Measurements from ENCODE around the gene KLF1.

The KLF1 gene

GRCh38 chr19:12890787-12891552 is 4.0 kb upstream of the KLF1 start, which contains the start of gene GCDH (continued):
- TF ChIP-seq, protein P1, sequence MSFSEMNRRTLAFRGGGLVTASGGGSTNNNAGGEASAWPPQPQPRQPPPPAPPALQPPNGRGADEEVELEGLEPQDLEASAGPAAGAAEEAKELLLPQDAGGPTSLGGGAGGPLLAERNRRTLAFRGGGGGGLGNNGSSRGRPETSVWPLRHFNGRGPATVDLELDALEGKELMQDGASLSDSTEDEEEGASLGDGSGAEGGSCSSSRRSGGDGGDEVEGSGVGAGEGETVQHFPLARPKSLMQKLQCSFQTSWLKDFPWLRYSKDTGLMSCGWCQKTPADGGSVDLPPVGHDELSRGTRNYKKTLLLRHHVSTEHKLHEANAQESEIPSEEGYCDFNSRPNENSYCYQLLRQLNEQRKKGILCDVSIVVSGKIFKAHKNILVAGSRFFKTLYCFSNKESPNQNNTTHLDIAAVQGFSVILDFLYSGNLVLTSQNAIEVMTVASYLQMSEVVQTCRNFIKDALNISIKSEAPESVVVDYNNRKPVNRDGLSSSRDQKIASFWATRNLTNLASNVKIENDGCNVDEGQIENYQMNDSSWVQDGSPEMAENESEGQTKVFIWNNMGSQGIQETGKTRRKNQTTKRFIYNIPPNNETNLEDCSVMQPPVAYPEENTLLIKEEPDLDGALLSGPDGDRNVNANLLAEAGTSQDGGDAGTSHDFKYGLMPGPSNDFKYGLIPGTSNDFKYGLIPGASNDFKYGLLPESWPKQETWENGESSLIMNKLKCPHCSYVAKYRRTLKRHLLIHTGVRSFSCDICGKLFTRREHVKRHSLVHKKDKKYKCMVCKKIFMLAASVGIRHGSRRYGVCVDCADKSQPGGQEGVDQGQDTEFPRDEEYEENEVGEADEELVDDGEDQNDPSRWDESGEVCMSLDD (tag by site-specific recombination; IDR thresholded peaks at IDR 0.05), result 0 out of 2 replicates have a peak, but pooled peaks have one; percentile 30
- TF ChIP-seq ZNF157 (tag by site-specific recombination; IDR thresholded peaks at IDR 0.05) (no peak), ZFP69B (tag by site-specific recombination; IDR thresholded peaks at IDR 0.05) (peak; percentile 100), ZNF133 (tag by site-specific recombination; IDR thresholded peaks at IDR 0.05) (no peak), ZNF140 (tag by site-specific recombination; IDR thresholded peaks at IDR 0.05) (no peak), ZNF555 (tag by site-specific recombination; conservative IDR thresholded peaks at IDR 0.05) (no peak), ZNF561 (tag by site-specific recombination; IDR thresholded peaks at IDR 0.05; ENCODE audit: borderline replicate concordance) (no peak), TRIM28 (IDR thresholded peaks at IDR 0.05; ENCODE audit: borderline replicate concordance, low read length) (no peak), KLF9 (tag by site-specific recombination; IDR thresholded peaks at IDR 0.05; ENCODE audit: low read depth) (peak; percentile 81; the same call in 1 of the 2 replicates), ZNF248 (tag by site-specific recombination; IDR thresholded peaks at IDR 0.05) (no peak), ZNF549 (tag by site-specific recombination; IDR thresholded peaks at IDR 0.05) (no peak), SP3 (tag by site-specific recombination; IDR thresholded peaks at IDR 0.05) (peak; percentile 96), ZSCAN30 (tag by site-specific recombination; IDR thresholded peaks at IDR 0.05) (no peak), ZNF692 (tag by site-specific recombination; IDR thresholded peaks at IDR 0.05) (peak; percentile 100), ZNF76 (tag by site-specific recombination; IDR thresholded peaks at IDR 0.05; ENCODE audit: borderline replicate concordance, low read depth) (no peak), TSHZ1 (tag by site-specific recombination; IDR thresholded peaks at IDR 0.05; ENCODE audit: borderline replicate concordance) (no peak), BCL11B (tag by site-specific recombination; IDR thresholded peaks at IDR 0.05; ENCODE audit: low read depth) (0 out of 2 replicates have a peak, but pooled peaks have one; percentile 49), ZNF558 (tag by site-specific recombination; IDR thresholded peaks at IDR 0.05) (no peak), MZF1 (tag by site-specific recombination; IDR thresholded peaks at IDR 0.05; ENCODE audit: borderline replicate concordance) (no peak), ZNF132 (tag by site-specific recombination; IDR thresholded peaks at IDR 0.05; ENCODE audit: borderline replicate concordance) (no peak), ZNF138 (tag by site-specific recombination; IDR thresholded peaks at IDR 0.05; ENCODE audit: borderline replicate concordance) (no peak)
- TF ChIP-seq, protein P2, sequence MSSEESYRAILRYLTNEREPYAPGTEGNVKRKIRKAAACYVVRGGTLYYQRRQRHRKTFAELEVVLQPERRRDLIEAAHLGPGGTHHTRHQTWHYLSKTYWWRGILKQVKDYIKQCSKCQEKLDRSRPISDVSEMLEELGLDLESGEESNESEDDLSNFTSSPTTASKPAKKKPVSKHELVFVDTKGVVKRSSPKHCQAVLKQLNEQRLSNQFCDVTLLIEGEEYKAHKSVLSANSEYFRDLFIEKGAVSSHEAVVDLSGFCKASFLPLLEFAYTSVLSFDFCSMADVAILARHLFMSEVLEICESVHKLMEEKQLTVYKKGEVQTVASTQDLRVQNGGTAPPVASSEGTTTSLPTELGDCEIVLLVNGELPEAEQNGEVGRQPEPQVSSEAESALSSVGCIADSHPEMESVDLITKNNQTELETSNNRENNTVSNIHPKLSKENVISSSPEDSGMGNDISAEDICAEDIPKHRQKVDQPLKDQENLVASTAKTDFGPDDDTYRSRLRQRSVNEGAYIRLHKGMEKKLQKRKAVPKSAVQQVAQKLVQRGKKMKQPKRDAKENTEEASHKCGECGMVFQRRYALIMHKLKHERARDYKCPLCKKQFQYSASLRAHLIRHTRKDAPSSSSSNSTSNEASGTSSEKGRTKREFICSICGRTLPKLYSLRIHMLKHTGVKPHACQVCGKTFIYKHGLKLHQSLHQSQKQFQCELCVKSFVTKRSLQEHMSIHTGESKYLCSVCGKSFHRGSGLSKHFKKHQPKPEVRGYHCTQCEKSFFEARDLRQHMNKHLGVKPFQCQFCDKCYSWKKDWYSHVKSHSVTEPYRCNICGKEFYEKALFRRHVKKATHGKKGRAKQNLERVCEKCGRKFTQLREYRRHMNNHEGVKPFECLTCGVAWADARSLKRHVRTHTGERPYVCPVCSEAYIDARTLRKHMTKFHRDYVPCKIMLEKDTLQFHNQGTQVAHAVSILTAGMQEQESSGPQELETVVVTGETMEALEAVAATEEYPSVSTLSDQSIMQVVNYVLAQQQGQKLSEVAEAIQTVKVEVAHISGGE (tag by site-specific recombination; conservative IDR thresholded peaks at IDR 0.05; ENCODE audit: low read depth), result no peak
- TF ChIP-seq, protein P3, sequence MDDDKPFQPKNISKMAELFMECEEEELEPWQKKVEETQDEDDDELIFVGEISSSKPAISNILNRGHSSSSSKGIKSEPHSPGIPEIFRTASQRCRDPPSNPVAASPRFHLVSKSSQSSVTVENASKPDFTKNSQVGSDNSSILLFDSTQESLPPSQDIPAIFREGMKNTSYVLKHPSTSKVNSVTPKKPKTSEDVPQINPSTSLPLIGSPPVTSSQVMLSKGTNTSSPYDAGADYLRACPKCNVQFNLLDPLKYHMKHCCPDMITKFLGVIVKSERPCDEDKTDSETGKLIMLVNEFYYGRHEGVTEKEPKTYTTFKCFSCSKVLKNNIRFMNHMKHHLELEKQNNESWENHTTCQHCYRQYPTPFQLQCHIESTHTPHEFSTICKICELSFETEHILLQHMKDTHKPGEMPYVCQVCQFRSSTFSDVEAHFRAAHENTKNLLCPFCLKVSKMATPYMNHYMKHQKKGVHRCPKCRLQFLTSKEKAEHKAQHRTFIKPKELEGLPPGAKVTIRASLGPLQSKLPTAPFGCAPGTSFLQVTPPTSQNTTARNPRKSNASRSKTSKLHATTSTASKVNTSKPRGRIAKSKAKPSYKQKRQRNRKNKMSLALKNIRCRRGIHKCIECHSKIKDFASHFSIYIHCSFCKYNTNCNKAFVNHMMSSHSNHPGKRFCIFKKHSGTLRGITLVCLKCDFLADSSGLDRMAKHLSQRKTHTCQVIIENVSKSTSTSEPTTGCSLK (tag by site-specific recombination; IDR thresholded peaks at IDR 0.05), result no peak
- TF ChIP-seq, protein P4, sequence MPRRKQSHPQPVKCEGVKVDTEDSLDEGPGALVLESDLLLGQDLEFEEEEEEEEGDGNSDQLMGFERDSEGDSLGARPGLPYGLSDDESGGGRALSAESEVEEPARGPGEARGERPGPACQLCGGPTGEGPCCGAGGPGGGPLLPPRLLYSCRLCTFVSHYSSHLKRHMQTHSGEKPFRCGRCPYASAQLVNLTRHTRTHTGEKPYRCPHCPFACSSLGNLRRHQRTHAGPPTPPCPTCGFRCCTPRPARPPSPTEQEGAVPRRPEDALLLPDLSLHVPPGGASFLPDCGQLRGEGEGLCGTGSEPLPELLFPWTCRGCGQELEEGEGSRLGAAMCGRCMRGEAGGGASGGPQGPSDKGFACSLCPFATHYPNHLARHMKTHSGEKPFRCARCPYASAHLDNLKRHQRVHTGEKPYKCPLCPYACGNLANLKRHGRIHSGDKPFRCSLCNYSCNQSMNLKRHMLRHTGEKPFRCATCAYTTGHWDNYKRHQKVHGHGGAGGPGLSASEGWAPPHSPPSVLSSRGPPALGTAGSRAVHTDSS (tag by site-specific recombination; IDR thresholded peaks at IDR 0.05), result no peak

Measured in HEK293 (cell line).